ENCODE results near the gene DNAH11.
"Not testable (repeated sequence)": the region's sequence is repeated elsewhere in the genome, so short reads cannot be mapped to it uniquely, and the experiment has no call there.

- not testable (repeated sequence) for TF ChIP-seq CTCF (IDR thresholded peaks at IDR 0.05; ENCODE audit: low read depth, low read length, missing input control); TAF1 (conservative IDR thresholded peaks at IDR 0.05); SP1 (IDR thresholded peaks at IDR 0.05); ZBTB33 (IDR thresholded peaks at IDR 0.05); YY1 (IDR thresholded peaks at IDR 0.05); ATF3 (IDR thresholded peaks at IDR 0.05); HNF4A (conservative IDR thresholded peaks at IDR 0.05); JUND (IDR thresholded peaks at IDR 0.05)
Measured at GRCh38 chr7:21532485-21532884, 10.4 kb upstream of the DNAH11 start.

Data from liver (tissue), 3 donors.